HTR-8/SVneo (cell line): Measurements from ENCODE around the gene EHBP1L1.
A peak's percentile ranks its signal among the peaks of the same experiment; 100 is the strongest.

ENCODE experiments used
- DNase-seq: peaks from one replicate; pipeline ENCODE4 v3.0.0; 2011; ENCODE audit warnings: low spot score, mixed read lengths; ENCODE audit not compliant: insufficient read length
- FAIRE-seq: peaks from 2 replicates; lab custom pipeline; 2011; peaks lifted over from hg19 to GRCh38; lab: Jason Lieb, UNC

EHBP1L1 gene

DNA sequence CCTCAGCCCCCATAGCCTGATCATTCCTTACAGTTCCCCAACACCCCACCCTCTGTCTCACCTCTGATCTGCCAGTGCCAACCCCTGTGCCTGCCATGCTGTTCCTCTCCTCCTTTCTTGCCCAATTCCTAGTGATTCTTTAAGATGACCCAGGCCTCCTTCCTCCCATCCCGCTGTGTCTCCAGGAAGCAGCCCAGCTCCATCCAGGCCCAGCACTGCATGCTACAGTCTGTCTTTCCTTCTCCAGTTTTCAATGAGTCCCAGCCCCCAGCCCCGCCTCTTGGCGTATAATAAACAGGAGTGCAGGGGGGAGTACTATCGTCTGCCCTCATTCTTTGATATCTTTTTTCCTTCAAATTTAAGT, 30.0 kb upstream of the EHBP1L1 start:
- DNase-seq, result no peak
- FAIRE-seq, result no peak

- DNase-seq (no peak), FAIRE-seq (no peak)
Observed at GRCh38 chr11:65546217-65546958, 29.5 kb upstream of the EHBP1L1 start.

DNA sequence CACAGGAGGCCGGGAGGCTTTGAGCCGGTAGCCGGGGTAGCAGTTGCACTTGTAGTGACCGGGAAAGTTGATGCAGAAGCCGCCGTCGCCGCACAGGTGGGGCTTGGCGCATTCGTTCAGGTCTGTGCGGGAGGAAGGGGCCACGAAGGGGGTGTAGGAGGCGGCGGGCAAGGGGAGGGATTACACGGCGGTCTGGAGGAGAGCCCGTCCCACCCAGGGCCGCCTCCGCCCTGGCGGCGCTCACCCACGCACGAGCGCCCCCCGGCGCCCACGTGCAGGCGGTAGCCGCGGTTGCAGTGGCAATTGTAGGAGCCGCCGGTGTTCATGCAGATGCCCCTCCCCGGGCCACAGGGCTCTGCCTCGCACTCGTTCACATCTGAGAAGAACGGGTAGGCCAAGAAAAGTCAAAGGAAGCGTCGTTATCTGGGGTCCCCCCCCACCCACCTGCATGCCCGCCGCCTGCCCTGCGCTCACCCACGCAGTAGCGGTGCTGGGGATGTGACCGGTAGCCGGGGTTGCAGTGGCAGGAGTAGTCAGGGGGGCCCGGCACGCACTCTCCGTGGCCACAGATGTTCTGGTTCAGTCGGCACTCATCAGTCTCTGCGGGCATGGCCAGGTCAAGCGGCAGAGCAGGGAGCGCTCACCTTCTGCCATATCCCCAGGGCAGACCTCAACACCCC, 28.3 kb upstream of the EHBP1L1 start:
- FAIRE-seq (no peak), DNase-seq (no peak)

GRCh38 chr11:65548395-65548794, 27.5 kb upstream of the EHBP1L1 start:
- no peak for DNase-seq
- FAIRE-seq, result no peak

GRCh38 chr11:65549096-65549495, 26.8 kb upstream of the EHBP1L1 start:
- FAIRE-seq (no peak), DNase-seq (no peak)

- FAIRE-seq, result no peak
- DNase-seq, result no peak
Observed at GRCh38 chr11:65551572-65552387, 24.1 kb upstream of the EHBP1L1 start.

- DNase-seq (no peak), FAIRE-seq (no peak)
Observed at GRCh38 chr11:65552388-65552951, 23.4 kb upstream of the EHBP1L1 start.

DNA sequence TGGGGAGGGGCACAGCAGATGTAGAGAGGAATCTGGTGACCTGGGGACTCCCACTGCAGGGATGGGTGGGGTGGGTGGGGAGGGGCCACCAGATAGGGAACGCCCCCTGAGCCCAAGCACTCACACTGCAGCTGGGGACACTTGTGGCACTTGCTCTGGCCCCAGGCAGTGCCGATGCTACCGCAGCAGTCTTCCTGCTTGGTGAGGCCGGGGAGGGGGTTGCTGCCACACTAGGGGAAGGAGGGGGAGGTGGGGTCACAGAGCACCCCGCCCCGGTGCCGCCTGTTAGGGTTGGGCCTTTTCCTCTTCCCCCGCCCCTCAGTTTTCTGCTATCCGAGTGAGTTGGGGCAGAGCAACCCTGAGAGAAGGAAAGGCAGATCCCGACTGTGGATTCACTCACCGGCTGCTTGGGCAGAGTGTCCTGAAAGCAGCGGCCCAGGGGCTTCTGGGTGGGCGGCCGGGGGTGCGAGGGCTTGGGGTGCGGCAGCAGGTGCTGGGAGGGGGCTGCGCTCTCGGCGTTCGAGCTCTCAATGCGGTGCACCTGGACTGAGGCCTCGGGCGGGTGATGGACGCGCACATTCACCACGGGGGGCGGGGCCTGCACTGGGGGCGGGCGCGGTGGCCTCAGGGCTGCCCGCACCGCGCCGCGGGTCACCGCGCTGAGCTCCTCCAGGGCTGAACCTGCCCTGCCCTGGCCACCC, 22.4 kb upstream of the EHBP1L1 start:
- DNase-seq, result no peak
- no peak for FAIRE-seq

- DNase-seq, result no peak
- FAIRE-seq, result no peak
Observed at GRCh38 chr11:65554057-65554818, 21.6 kb upstream of the EHBP1L1 start.

DNA sequence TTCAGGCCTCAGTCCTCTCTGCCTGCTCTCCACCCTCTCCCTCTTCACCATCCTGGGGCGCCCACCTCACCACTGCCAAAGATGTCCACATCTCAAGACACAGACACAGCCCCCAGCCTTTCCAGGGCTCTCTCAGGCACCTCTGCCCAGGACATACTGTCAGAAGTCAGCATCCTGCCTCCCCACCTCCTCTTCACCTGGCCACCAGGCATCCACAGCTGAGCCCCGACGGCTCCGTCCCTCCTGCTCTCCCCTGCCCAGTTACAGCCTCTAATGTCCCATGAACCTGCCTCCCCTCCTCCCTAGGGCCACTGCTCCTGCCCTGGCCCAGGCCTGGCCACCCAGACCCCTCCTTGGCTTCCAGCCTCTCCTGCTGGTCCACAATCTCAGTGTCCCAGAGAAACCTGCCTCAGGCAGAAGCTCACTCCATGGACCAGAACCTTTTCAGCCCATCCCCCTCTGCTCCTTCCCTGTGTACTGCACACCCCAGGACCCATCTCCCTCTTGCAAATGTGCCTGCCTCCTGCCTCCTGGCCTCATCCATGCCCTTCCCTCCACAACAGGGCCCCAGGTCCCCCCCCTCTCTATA, 20.9 kb upstream of the EHBP1L1 start:
- no peak for DNase-seq
- no peak for FAIRE-seq

DNA sequence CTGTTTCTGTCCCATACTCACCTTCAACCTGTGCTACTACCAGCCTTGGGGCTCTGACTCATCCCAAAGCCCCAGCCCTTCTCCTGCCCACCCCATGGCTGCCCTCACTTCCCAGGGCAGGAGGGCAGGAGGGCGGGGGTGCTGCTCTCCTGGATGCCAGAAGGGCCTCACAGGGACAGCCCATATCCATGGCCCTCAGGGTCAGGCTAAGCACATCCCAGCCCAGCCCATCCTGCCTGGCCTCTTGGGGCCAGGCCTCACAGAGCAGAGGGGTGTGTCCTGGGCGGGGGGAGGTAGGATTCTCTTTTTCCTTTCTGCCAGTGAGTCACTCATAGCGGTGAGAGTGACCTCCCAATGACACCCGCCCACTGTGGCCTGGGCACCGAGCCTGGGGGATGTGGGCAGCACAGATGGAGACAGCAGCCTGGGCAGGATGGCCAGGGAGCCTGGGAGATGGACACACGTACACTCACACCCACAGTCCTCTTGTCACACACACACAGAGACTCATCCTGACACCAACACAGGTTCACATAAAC, 20.1 kb upstream of the EHBP1L1 start:
- peak; percentile 98 for FAIRE-seq
- DNase-seq, result peak; percentile 94

DNA sequence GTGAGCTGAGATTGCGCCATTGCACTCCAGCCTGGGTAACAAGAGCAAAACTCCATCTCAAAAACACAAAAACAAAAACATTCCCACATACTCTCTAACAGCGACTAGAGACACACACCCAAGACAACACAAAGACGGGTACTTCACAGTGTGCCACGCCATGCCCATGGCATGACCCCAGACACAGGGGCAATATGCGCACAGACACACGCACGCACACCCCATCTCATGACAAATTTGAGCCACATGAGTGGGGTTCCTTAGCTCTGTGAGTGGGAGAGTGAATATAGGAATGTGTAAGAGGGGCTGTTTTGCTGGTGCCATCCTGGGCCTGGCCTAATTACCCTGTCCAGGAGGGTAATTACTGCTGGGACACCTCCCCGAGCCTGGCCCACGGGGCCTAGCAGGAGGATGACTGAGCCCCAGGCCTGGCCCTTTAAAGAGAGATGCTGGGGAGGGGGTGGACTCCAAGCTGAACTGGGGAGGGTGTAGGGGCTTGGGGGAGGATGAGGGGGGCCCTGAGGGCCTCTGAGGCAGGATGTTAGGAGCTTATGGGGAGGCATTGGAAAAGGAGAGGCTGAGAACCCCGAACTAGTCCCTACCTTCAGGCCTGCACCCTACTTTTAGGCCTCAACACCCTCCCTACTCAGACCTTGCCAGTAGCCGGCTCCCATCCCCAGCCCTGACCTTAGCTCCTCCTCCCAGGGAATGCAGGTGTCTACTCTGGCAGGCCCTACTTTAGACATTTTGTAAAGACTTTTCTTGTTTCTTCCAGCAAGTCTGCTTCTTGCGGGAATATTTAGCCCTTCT, 19.2 kb upstream of the EHBP1L1 start:
- FAIRE-seq (no peak), DNase-seq (no peak)

- no peak for DNase-seq
- peak; percentile 69 for FAIRE-seq
Observed at GRCh38 chr11:65557280-65558001, 18.4 kb upstream of the EHBP1L1 start.

GRCh38 chr11:65558002-65558929, 17.6 kb upstream of the EHBP1L1 start, which contains the start of gene LTBP3:
Gene LTBP3 (minus strand): TSS chr11:65558359. CDS start chr11:65557959, 400 bp downstream.
- DNase-seq (peak; percentile 62), FAIRE-seq (no peak)

- DNase-seq, result no peak
- FAIRE-seq, result no peak
Observed at GRCh38 chr11:65558930-65559509, 16.8 kb upstream of the EHBP1L1 start.

DNA sequence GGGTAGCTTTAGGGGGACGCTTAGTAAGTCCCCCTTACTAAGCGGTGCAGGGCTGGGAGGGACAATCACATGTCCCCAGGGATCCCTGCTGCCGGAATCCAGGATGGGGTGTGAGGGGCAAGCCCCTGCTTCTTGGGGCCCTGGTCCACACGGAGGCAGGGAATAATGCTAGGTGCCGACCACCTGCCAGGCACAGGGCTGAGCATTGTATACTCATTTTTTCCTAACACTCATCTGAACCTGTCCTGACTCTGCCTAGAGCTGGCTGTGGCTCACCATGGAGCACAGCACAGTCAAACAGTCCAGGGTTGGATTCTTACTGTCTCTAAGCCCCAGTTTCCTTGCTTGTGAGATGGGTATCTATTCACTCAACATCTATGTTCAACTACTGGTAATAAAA, 16.3 kb upstream of the EHBP1L1 start:
- FAIRE-seq (no peak), DNase-seq (no peak)
